ENCODE results near the gene TNFRSF1A.

DNA sequence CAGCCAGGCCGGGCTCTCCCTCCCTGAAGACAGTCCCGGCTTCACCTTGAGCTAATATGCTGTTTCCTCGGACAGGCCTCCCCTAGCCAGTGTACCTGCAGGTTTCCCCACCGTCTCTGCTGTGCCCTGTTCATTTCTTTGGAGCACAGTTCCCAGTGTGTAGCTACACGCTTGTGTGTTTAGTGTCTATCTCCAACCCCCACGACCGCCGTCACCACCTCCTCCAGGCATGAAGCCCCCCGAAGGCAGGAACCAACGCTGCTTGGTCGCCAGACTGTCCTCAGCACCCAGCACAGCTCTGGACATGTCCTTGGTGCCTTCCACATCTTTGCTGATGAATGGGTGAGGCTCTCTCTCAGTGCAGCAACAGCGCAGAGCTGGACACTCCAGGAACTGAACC, 57.6 kb downstream of the TNFRSF1A start:
- TF ChIP-seq, protein P1, sequence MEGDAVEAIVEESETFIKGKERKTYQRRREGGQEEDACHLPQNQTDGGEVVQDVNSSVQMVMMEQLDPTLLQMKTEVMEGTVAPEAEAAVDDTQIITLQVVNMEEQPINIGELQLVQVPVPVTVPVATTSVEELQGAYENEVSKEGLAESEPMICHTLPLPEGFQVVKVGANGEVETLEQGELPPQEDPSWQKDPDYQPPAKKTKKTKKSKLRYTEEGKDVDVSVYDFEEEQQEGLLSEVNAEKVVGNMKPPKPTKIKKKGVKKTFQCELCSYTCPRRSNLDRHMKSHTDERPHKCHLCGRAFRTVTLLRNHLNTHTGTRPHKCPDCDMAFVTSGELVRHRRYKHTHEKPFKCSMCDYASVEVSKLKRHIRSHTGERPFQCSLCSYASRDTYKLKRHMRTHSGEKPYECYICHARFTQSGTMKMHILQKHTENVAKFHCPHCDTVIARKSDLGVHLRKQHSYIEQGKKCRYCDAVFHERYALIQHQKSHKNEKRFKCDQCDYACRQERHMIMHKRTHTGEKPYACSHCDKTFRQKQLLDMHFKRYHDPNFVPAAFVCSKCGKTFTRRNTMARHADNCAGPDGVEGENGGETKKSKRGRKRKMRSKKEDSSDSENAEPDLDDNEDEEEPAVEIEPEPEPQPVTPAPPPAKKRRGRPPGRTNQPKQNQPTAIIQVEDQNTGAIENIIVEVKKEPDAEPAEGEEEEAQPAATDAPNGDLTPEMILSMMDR (IDR thresholded peaks at IDR 0.05): no peak
- no peak for TF ChIP-seq POLR2AphosphoS5 (IDR thresholded peaks at IDR 0.05)
- no peak for TF ChIP-seq POLR2A (IDR thresholded peaks at IDR 0.05)
- TF ChIP-seq EP300 (IDR thresholded peaks at IDR 0.05): no peak

Data from upper lobe of left lung (tissue), 4 donors.